ENCODE results near the gene IKZF2.

DNA sequence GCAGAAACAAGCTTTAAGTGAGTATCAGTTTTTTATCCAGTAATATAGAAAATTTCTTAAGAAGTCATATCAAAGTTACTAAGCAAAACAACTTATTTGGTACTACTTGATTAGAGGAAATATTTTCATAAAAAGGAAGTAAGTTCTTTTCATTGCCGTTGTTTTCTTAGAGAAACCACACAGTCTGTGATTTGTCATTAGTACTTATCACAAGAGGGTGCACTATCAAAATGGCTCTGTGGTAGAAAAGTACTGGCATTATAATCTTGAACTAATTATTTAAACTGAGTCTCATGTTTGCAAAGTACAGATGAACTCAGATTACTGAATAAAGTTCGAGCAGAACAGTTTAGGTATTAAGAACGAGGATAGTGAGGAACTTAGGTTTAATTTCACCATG is 93.4 kb downstream of the IKZF2 start:
- TF ChIP-seq RFX5 (IDR thresholded peaks at IDR 0.05; ENCODE audit: low read depth, low read length) = no peak
- no peak for TF ChIP-seq EZH2 (IDR thresholded peaks at IDR 0.05; ENCODE audit: borderline replicate concordance, control insufficient read depth, low read depth, low read length)
- TF ChIP-seq CBFB (IDR thresholded peaks at IDR 0.05; ENCODE audit: low read depth) = no peak
- TF ChIP-seq POLR2A (IDR thresholded peaks at IDR 0.05; ENCODE audit: low read depth, low read length) = no peak
- TF ChIP-seq, protein P1, sequence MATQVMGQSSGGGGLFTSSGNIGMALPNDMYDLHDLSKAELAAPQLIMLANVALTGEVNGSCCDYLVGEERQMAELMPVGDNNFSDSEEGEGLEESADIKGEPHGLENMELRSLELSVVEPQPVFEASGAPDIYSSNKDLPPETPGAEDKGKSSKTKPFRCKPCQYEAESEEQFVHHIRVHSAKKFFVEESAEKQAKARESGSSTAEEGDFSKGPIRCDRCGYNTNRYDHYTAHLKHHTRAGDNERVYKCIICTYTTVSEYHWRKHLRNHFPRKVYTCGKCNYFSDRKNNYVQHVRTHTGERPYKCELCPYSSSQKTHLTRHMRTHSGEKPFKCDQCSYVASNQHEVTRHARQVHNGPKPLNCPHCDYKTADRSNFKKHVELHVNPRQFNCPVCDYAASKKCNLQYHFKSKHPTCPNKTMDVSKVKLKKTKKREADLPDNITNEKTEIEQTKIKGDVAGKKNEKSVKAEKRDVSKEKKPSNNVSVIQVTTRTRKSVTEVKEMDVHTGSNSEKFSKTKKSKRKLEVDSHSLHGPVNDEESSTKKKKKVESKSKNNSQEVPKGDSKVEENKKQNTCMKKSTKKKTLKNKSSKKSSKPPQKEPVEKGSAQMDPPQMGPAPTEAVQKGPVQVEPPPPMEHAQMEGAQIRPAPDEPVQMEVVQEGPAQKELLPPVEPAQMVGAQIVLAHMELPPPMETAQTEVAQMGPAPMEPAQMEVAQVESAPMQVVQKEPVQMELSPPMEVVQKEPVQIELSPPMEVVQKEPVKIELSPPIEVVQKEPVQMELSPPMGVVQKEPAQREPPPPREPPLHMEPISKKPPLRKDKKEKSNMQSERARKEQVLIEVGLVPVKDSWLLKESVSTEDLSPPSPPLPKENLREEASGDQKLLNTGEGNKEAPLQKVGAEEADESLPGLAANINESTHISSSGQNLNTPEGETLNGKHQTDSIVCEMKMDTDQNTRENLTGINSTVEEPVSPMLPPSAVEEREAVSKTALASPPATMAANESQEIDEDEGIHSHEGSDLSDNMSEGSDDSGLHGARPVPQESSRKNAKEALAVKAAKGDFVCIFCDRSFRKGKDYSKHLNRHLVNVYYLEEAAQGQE (IDR thresholded peaks at IDR 0.05; ENCODE audit: low read depth, low read length) = no peak
- no peak for TF ChIP-seq ASH2L (IDR thresholded peaks at IDR 0.05; ENCODE audit: borderline replicate concordance, low read depth)
- TF ChIP-seq DPF2 (IDR thresholded peaks at IDR 0.05) = no peak
- no peak for TF ChIP-seq ATF7 (IDR thresholded peaks at IDR 0.05; ENCODE audit: low read depth)
- TF ChIP-seq POU2F2 (IDR thresholded peaks at IDR 0.05; ENCODE audit: borderline replicate concordance, low read depth, low read length) = no peak
- TF ChIP-seq SMC3 (IDR thresholded peaks at IDR 0.05; ENCODE audit: borderline replicate concordance, low read length) = no peak
- no peak for TF ChIP-seq TAF1 (IDR thresholded peaks at IDR 0.05; ENCODE audit: borderline replicate concordance, low read depth, low read length)
- no peak for TF ChIP-seq HDGF (IDR thresholded peaks at IDR 0.05)

All from GM12878 (cell line).